GM19463 (cell line): Measurements from ENCODE around the gene ARHGEF4.

Experiments
- ATAC-seq: cut with Tn5 transposase; IDR thresholded peaks from one replicate; pipeline ENCODE4 v1.9.1; 2021; ENCODE audit warnings: mild to moderate bottlenecking, moderate library complexity; ENCODE audit not compliant: unreplicated experiment

The ARHGEF4 gene

DNA sequence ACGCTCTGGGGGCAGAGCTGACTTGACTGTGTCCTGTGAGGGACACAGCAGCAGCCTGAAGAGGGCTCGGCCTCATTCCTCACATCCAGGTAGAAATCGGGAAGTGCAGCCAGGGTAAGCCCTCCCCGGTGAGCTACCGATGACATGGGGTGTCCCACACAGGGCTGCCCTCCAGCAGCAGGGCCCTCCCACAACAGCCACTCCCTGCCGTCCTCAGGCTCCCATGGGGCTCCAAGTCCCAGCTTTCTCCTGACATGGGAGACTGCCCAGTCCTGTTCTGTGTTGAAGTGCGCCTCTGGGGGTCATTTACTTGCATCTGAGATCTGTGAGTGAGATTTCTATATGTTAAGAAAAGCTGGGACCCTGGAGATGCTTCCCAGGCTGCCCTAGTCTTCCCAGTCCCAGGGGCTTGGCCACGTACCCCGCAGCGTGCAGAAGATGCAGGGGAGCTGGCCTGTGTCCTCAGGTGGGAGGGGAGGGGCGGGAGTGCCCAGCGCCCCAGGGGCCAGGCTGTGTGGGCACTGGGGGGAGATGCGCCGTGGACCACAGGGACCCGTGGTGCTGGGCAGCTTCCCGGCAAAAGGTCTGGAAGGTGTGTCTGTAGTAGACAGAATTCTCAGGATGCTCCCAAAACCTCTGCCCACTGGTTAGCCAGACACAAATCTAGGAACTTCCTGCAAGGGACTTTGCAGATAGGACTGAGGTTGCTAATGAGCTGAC, 168.7 kb downstream of the ARHGEF4 start:
- no peak for ATAC-seq

GRCh38 chr2:131006561-131006960, 169.8 kb downstream of the ARHGEF4 start:
- no peak for ATAC-seq

DNA sequence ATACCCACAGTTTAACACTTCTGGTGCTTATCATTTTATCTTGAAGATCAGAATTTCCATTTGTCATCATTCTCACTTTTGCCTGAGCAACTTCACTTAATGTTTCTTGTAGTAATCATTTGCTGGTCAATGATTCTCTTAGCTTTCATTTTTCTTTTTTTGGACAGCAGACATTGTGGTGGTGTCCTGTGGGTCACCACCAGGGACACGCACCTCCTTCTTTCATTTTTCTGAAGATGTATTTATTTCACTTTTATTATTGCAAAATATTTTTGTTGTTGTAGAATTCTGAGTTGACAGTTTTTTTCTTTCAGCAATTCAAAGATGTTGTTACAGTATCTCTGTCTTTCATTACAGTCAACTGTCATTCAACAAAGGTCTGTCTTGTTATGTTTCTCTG, 172.3 kb downstream of the ARHGEF4 start:
- no peak for ATAC-seq

DNA sequence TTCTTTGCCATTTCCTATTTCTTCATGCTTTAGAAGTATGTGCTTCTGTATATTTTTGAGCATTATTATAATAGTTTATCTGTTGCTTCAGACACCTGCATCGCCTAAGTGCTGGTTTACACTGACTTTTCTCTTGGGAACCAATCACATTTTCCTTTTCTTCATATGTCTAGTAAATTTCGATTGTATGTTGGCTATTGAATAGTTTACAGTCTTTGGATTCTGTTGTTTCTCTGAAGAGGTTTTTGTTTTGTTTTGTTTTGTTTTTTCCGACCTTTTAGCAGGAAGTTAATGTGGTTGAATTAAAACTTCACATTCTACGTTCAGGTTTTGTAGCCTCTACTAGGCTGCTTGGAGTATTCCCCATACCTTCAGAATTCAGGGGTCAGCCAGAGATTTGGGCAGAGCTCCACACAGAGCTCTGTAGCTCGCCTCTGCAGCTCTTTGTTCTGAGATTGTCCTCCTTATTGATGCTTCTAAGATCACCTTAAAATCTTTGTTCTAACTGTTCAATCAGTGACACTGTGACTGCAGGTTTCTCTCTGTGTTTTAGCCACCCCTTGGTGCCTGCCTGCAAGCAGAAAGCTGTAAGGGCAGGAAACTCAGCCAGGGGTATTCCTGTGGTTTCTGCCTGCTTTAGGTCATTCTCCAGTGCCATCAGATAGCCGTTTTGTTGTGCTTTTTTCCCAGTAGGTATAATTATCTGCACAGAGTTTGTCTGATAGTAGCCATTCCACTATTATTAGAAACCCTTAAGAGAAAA, 173.2 kb downstream of the ARHGEF4 start:
- ATAC-seq = no peak

GRCh38 chr2:131010566-131010965, 173.9 kb downstream of the ARHGEF4 start:
- ATAC-seq = no peak

DNA sequence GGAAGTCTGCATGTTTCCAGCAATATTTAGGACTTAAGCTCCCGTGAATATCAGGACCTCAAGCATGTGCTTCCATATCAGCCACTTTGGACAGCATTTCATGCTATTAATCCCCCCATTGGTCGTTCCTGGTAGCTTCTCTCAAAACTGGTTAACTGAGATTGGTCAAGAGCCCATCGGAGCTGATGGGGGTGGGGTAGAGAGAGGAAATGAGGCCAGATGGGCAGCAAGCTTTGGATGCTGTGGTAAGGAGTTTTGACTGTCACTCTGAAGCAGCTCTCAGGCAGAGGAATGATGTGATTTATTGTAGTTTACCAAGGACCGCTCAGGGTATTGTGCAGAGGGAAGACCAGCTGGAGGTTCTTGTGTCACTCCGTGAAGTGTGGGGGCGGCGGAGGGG, 174.8 kb downstream of the ARHGEF4 start:
- no peak for ATAC-seq

DNA sequence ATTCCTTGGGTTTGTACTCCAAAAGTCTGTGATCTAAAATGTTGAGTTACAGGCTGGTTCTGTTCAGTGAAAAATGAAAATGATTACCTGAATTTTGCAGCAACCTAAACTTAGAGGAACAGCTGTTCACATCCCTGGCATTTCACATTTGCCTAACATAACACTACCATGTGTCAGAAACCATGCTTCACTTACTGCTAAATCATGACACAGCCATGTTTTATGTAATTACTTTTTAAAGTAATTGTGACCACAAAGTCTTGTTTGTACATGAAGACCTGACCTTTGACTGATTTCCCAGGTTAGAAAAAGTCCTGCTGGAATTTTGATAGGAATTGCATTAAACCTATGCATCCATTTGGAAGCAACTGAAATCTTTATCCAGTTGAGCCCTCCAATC, 177.4 kb downstream of the ARHGEF4 start:
- no peak for ATAC-seq

DNA sequence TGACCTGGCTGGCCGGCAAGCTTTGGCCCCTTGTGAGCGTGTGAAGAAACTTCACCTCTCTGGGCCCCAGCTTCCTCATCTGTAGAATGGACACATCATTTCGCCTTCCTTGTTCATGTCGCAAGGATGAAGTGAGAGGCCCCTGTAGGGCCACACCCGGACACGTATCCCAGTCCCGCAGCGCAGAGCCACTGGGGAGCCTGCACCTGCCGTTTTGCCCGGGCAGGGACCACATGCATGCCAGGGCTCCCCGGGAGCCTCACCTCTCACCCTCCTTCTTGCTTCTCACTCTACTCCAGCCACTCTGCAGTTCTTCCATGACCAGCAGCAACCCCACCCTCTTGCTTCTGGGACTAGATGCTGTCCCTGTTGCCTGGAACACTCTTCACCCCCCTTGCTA, 179.1 kb downstream of the ARHGEF4 start:
- ATAC-seq = no peak

GRCh38 chr2:131016826-131017741, 180.4 kb downstream of the ARHGEF4 start:
- no peak for ATAC-seq

DNA sequence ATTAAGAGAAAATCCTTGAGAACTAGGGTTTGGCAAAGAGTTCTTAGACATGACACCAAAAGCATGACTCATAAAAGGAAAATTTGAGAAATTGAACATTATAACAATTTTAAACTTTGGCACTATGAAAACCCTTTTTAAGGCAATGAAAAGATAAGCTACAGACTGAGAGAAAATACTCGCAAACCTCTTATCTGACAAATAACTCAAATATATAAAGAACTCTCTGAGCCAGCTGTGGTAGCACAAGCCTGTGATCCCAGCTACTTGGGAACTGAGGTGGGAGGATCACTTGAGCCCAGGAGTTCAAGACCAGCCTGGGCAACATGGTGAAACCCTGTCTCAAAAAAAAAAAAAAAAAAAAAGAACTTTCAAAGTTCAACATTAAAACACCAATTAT, 186.0 kb downstream of the ARHGEF4 start:
- no peak for ATAC-seq

- ATAC-seq = no peak
Measured at GRCh38 chr2:131023758-131024157, 187.0 kb downstream of the ARHGEF4 start.

DNA sequence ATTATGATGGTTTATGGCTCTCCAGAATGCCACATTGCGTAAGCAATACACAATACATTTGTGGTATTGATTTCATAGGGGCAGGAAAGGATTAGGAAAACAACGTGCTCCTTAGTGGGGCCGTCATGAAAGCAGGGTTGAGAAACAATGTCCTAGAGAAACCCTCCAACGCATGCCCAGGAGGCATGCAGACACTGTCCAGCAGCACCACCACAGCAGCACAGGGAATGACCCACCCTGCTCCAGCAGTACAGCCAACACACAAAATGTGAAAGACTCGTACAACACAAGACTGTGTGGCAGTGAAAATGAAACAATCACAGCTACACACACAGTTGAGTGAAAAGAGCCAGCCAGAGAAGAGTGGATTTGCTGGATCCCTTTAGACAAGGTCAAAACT, 190.2 kb downstream of the ARHGEF4 start:
- no peak for ATAC-seq

DNA sequence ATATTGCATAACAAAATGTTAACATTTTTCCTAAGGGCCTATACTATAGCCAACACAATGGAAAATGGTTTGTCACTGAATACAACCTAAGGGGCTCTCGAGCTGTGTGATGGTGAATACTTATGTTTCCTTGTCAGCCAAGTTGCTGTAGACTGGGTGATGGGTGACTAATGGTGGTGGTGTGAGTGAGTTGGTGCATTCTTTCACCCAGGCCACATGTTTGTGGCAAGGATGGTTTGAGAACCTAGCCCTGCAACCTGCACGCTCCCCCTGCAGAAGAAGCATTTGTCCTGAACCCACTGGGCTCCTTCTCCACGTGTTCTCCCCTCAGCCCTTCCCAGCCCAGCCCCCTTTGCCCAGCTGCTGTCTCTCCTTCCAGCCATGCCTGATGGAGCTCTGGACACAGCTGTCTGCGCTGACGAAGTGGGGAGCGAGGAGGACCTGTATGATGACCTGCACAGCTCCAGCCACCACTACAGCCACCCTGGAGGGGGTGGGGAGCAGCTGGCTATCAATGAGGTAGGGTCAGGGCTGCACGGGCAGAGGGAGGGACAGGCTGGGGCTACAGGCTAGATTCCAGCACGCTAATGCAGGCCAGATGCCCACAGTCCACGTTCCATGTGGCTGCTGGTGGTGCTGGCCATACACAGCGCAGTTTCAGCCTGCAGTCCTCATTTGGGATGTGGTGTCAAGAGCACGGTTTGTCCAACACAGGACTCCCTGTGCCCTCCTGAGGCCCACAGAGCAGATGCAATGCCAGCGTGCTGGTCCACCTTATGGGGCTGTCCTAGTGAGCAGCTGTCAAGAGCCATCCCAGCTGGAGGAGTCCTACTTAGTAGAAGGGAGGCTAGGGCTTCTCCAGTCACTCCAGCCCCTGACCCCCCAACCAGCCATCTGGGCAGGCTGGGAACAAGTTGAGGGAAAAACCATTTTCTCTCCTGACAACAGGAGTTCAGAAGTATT, 191.1 kb downstream of the ARHGEF4 start:
- no peak for ATAC-seq

DNA sequence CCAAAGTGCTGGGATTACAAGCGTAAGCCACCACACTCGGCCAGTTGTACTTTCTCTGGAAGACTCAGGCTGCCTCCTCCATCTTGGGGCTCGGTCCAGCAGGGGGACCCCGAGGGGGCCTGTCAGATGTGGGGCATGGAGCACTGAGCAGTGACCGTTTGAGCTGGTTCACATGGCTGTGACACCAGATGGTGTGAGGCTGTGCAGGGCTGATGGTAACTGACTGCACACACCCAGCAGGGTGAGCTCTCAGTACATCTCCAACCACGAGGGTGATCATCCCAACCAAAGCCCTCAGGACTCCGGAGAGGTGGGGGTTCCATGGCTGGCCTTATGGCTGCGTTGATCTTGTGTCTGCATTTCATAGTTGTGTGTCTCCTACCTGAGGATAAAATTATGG, 193.1 kb downstream of the ARHGEF4 start:
- ATAC-seq = no peak

DNA sequence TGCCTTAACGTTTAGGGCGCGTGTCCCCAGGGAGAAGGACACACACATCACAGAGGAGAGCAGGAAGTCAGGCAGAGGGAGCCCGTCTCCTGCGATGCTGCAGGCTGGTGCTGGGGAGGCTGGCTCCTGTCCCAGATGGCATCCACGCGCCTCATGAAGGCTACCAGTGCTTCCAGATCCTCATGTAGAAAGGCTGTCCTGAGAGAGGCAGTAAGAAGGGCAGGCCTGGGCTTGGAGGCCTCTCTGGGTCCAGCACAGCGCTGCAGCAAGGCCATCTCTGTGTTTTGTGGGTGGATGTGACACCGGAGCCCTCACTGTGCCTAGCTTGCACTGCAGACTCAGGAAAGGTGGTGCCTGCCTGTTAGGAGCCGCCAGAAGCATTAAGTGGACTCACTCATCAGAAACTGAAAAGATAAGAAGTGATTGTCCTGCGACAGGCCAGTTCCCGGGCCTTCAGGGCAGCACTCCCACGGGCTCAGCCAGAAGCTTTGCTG, 193.8 kb downstream of the ARHGEF4 start:
- no peak for ATAC-seq

- no peak for ATAC-seq
Measured at GRCh38 chr2:131031431-131031841, 194.7 kb downstream of the ARHGEF4 start.

- no peak for ATAC-seq
Measured at GRCh38 chr2:131031875-131032274, 195.2 kb downstream of the ARHGEF4 start.

- no peak for ATAC-seq
Measured at GRCh38 chr2:131032393-131032836, 195.7 kb downstream of the ARHGEF4 start.

DNA sequence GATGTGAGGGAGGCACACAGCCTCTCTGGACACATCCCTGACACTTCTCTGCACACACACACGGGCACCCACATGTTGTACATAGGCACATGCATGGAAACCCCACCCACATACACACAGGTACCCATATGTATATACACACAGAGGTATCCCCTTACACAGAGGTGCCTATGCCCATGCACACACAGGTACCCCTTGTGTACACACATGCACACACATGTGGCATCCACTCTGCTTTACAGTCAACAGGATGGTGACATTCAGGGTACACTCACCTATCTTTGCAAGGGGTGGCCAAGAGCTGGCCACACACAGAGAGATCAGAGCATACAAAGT, 197.0 kb downstream of the ARHGEF4 start:
- ATAC-seq = no peak
